Spinal cord (tissue), 10 donors: ENCODE results near the gene ATP6V0B. TPM values are rescaled to one million over a fixed set of nuclear protein-coding genes. Genes with fewer than 3 reads are reported as not detected.

Experiments
- DNase-seq, 6 donors: peaks; one replicate each; pipeline versions ENCODE4 v3.0.0 to v3.0.0-alpha.2; 2013 to 2015; ENCODE audit warnings: low spot score in 6 of 6, low read depth in 4 of 6
- H3K27ac ChIP-seq: one replicate; pipeline ENCODE4 v1.5.1; 2013; ENCODE audit warnings: low read depth, low read length, control low read depth
- H3K27me3 ChIP-seq: one replicate; pipeline ENCODE4 v1.6.1; 2013; ENCODE audit warnings: low read length; ENCODE audit not compliant: control insufficient read depth, insufficient read depth
- H3K36me3 ChIP-seq: one replicate; pipeline ENCODE4 v1.6.1; 2013; ENCODE audit warnings: low read length; ENCODE audit not compliant: control insufficient read depth, insufficient read depth
- H3K4me1 ChIP-seq: one replicate; pipeline ENCODE4 v1.6.1; 2013; ENCODE audit warnings: low read length; ENCODE audit not compliant: control insufficient read depth, insufficient read depth
- H3K4me3 ChIP-seq: one replicate; pipeline ENCODE4 v1.5.1; 2013; ENCODE audit warnings: low read depth, low read length, control low read depth
- H3K9me3 ChIP-seq: one replicate; pipeline ENCODE4 v1.6.1; 2013; ENCODE audit warnings: low read length; ENCODE audit not compliant: control insufficient read depth, insufficient read depth
- WGBS: methylation state at CpG from one replicate; pipeline ENCODE4 v1.1.5; 2013; ENCODE audit warnings: missing lambda C conversion rate; ENCODE audit not compliant: insufficient coverage; 5-methylcytosine and 5-hydroxymethylcytosine counted together
- polyA plus RNA-seq, 2 donors: library from polyadenylated mRNA; unstranded; fragments of 120-200 nt; gene quantifications; one replicate each; pipeline ENCODE4 v1.2.1, GENCODE V29; 2013; ENCODE audit not compliant: insufficient read length in 2 of 2
- total RNA-seq, 2 donors: library from RNA; depleted of rRNA in 1 of 2; stranded (reverse); fragments of 120-200 nt in 1 of 2; fragments of >200 nt in 1 of 2; gene quantifications; one replicate each; pipeline versions ENCODE4 v1.2.3 to v1.2.4, GENCODE V29; 2013 to 2014
- donor health status: healthy.

Gene ATP6V0B
- total and polyA plus RNA-seq, 4 donors, result 170 to 264 (median 198) TPM

DNA sequence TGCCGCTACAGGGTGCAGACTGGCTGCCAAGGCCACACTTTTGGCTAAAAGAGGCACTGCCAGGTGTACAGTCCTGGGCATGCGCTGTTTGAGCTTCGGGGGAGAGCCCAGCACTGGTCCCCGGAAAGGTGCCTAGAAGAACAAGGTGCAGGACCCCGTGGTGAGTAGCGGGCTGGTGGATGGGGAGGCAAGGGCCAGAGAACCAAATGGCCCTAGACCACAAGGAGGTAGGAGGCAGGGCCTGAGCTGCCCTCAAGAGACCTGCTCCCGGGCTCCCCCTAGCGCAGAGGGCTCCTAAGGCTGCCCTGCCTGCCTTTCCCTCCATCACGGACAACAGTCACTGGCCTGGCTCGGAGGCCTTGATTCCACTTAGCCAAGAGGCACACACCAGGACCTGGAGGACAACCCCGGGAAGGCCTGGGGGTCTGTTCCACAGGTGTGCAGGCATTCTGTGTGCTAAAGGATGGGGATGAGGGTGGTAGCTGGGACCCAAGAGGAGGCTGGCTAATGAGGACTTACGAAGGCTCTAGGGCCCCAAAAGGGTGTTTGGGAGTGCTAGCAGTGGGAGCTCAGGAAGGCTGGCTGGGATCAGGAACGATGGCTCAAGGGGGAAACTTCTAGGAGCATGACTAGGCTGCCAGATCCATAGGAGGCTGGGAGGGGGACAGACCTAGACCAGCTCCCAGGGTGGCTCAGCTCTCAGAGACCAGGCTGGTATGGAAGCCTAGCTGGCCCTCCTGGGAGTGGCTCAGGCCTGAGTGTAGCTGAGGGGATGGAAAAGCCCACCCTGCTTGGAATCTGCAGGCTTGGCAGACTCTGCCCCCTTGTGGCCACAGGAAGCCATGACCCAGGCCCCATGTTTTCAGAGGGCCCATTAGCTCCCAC lies 40.4 kb upstream of the ATP6V0B start:
- H3K27ac ChIP-seq, result no peak overlapping the region
- H3K4me1 ChIP-seq, result peaks cover 49% of the 10 kb centered on the region
- WGBS, result 50% methylated on average over 12 of the region's 13 CpGs
- DNase-seq, result peak in 5 of 6 donors; percentile 45 to 92 (median 63)
- peaks cover 30% of the 10 kb centered on the region for H3K36me3 ChIP-seq
- H3K27me3 ChIP-seq, result peaks cover 19% of the 10 kb centered on the region
- peak overlapping the region; percentile 12 for H3K4me3 ChIP-seq
- no peaks in the 10 kb centered on the region for H3K9me3 ChIP-seq

DNA sequence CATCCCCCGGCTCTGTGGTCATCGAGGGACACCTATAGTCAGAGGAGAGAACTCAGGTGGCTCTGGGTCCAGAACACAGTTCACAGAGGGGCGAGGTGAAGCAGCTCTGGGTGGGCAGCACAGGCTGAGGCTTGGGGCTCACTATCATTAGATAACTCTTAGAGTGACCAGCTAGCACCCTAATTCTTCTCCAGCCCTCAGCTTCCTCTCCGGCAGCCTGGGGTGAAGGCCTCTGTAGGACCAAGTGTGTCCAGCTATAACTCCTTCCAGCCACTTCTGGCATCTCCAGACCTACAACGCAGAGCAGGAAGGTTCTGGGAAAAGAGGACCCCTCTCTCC lies 39.8 kb upstream of the ATP6V0B start:
- Histone ChIP-seq H3K36me3 (peaks cover 28% of the 10 kb centered on the region), H3K9me3 (no peaks in the 10 kb centered on the region), H3K27ac (no peak overlapping the region), H3K4me1 (peaks cover 49% of the 10 kb centered on the region), H3K4me3 (no peak overlapping the region), H3K27me3 (peaks cover 19% of the 10 kb centered on the region)
- DNase-seq, result no peak
- WGBS, result 33% methylated on average over 5 of the region's 5 CpGs

- Histone ChIP-seq H3K4me1 (peaks cover 49% of the 10 kb centered on the region), H3K36me3 (peaks cover 18% of the 10 kb centered on the region), H3K27ac (no peak overlapping the region), H3K27me3 (peaks cover 19% of the 10 kb centered on the region), H3K4me3 (no peak overlapping the region), H3K9me3 (no peaks in the 10 kb centered on the region)
- no peak for DNase-seq
- WGBS, result 2% methylated on average over 45 of the region's 48 CpGs
These were observed 38.9 kb upstream of the ATP6V0B start for GRCh38 chr1:43935711-43936427.

GRCh38 chr1:43936431-43937151 lies 38.2 kb upstream of the ATP6V0B start:
- 5% methylated on average over 54 of the region's 56 CpGs for WGBS
- Histone ChIP-seq H3K27me3 (peaks cover 19% of the 10 kb centered on the region), H3K27ac (no peak overlapping the region), H3K4me1 (peaks cover 49% of the 10 kb centered on the region), H3K36me3 (peaks cover 13% of the 10 kb centered on the region), H3K9me3 (no peaks in the 10 kb centered on the region), H3K4me3 (peak overlapping the region; percentile 19)
- DNase-seq, result peak in 2 of 6 donors; percentile 66 to 72

DNA sequence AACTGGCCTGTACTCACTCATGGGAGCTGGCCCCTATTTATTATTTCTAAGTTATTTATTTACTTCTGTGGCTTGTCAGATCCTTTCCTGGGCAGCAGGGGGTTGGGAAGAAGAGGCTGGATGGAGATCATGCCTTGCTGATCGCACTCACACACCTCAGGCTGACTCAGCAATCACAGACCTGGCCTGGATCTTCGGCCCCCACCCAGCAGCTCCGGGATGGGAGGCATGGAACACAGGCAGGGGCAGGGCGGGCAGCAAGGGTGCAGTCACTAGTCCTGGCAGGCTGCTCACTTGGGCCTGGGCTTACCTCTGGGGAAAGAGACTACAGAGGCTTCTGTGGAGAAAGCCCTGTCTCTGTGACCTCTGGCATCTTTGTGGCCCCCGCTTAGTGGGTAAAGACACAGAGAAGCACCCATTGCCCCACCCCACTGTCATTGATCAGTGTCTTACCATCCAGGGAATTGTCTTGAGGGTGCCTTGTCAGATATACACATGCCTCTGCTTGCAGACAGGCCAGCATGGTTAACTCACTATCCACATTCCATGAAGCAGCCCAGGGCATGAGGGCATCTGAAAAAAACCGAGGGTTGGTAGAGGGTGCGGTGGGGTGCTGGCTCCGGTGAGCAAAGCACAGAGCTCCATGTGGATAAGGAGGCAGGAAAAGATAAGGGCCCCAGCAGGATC lies 37.4 kb upstream of the ATP6V0B start:
- no peak overlapping the region for H3K27ac ChIP-seq

DNA sequence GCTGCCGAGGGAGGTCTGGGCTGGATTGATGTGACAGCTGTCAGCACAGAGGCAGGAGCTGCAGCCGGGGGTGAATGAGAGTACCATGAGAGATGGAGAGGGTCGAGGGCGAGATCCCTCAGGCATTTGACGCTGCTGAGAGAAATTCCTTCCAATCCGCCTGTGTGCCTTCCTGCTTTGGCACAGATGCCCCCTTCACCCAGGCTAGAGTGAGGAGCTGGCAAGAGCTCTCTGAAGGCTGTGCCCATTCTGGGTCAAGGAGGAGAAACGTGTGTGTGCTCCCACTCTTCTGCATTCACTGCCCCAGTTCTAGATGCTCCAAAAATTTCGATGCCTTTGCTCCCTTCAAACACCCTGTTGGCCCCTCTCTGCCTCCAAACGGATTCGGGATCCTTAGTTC lies 36.4 kb upstream of the ATP6V0B start:
- 73% methylated on average over 6 of the region's 10 CpGs for WGBS
- no peaks in the 10 kb centered on the region for H3K9me3 ChIP-seq
- peaks cover 10% of the 10 kb centered on the region for H3K27me3 ChIP-seq
- peaks cover 39% of the 10 kb centered on the region for H3K4me1 ChIP-seq
- no peak for DNase-seq
- no peak overlapping the region for H3K27ac ChIP-seq
- H3K36me3 ChIP-seq, result peaks cover 7% of the 10 kb centered on the region
- H3K4me3 ChIP-seq, result no peak overlapping the region

More for the DNA sequence above, 37.4 kb upstream of the ATP6V0B start:
- H3K4me3 ChIP-seq, result no peak overlapping the region
- H3K36me3 ChIP-seq, result peaks cover 7% of the 10 kb centered on the region
- peaks cover 19% of the 10 kb centered on the region for H3K27me3 ChIP-seq
- WGBS, result 88% methylated on average over 8 of the region's 8 CpGs
- H3K4me1 ChIP-seq, result peaks cover 49% of the 10 kb centered on the region
- DNase-seq, result no peak
- no peaks in the 10 kb centered on the region for H3K9me3 ChIP-seq

DNA sequence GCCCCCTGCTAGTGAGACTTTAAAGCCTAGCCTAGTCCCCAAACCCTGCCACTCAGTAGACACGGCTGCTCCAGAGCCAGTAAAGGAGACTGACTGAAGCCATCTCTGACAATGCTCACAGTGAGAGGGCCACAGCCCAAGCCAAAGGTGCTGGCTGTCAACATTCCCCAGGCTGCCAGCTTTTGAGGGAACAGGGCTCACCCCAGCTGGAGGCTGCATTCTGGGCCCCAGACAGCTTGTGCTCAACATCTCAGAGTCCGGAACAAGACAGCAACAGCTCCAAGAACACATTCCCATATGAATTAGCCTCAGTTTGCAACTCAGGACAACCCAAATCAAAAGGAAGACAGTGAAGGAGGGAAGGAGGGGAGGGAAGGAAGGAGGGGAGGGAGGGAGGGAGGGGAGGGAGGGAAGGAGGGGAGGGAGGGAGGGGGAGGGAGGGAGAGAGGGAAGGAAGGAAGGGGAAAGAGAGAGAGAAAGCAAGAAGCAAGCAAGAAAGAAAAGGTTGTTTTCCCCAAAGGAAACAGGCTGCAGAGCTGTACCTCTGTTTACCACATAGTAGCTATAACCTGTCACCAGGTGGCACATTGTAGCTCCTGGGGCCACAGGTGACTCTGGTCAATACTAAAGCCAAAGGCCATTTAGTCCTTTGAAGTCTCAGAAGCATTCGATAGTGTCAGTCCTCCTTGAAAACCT lies 35.7 kb upstream of the ATP6V0B start:
- Histone ChIP-seq H3K9me3 (no peaks in the 10 kb centered on the region), H3K27me3 (peaks cover 3% of the 10 kb centered on the region), H3K27ac (no peak overlapping the region), H3K4me1 (peaks cover 32% of the 10 kb centered on the region), H3K36me3 (peaks cover 7% of the 10 kb centered on the region), H3K4me3 (no peak overlapping the region)
- DNase-seq, result peak in 1 of 6 donors; percentile 33
- 67% methylated on average over 2 of the region's 3 CpGs for WGBS

DNA sequence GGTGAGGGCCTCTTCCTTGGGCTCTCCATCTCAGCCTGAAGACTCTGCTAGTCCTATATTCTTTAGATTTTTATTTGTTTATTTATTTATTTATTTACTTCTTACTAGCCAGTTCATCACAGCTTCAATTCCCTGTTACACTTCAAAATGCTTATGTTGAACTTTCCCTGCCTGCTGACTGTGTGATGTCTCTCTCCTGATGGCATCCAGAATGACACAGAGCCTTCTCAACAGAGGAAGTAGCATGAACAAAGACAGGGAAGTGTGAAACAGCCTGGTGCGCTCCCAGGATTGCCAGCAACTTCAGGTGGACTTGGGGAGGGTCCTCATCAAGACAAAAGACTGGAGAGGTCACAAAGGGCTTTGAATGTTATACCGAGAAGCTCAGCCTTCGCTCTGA lies 32.3 kb upstream of the ATP6V0B start:
- Histone ChIP-seq H3K27me3 (no peaks in the 10 kb centered on the region), H3K27ac (no peak overlapping the region), H3K36me3 (peaks cover under 1% of the 10 kb centered on the region), H3K4me1 (peaks cover 26% of the 10 kb centered on the region), H3K4me3 (no peak overlapping the region), H3K9me3 (no peaks in the 10 kb centered on the region)
- no peak for DNase-seq
- WGBS, result 88% methylated on average over 3 of the region's 3 CpGs

GRCh38 chr1:43944860-43945259 lies 29.9 kb upstream of the ATP6V0B start:
- Histone ChIP-seq H3K4me1 (peaks cover 46% of the 10 kb centered on the region), H3K27me3 (no peaks in the 10 kb centered on the region), H3K27ac (no peak overlapping the region), H3K9me3 (no peaks in the 10 kb centered on the region), H3K4me3 (no peak overlapping the region), H3K36me3 (peaks cover 9% of the 10 kb centered on the region)
- WGBS, result 100% methylated on average over 1 of the region's 1 CpG
- no peak for DNase-seq
